Bronchial epithelial cell (primary cell): ENCODE measurements around the gene SCN2B. TPM values are rescaled to one million over a fixed set of nuclear protein-coding genes. Genes with fewer than 3 reads are reported as not detected.
"Not testable (repeated sequence)": the region's sequence is repeated elsewhere in the genome, so short reads cannot be mapped to it uniquely, and the experiment has no call there.

Experiments used
- DNase-seq: peaks from one replicate; pipeline ENCODE4 v3.0.0-alpha.2; 2010; ENCODE audit warnings: low read depth
- FAIRE-seq: peaks from 2 replicates; lab custom pipeline; 2011; peaks lifted over from hg19 to GRCh38; lab: Jason Lieb, UNC
- H3K27me3 ChIP-seq: 2 replicates; pipeline ENCODE4 v1.5.1; 2011; ENCODE audit warnings: low read length; ENCODE audit not compliant: control insufficient read depth, insufficient read depth
- H3K36me3 ChIP-seq: 2 replicates; pipeline ENCODE4 v1.5.1; 2011; ENCODE audit warnings: low read length; ENCODE audit not compliant: control insufficient read depth, insufficient read depth
- H3K4me3 ChIP-seq: 2 replicates; pipeline ENCODE4 v1.5.1; 2011; ENCODE audit warnings: mild to moderate bottlenecking, low read depth, low read length, control low read depth
- total RNA-seq: library from RNA; depleted of rRNA; stranded (reverse); fragments of >200 nt; gene quantifications from 2 replicates; pipeline ENCODE4 v1.2.1, GENCODE V29; 2014
- TF ChIP-seq, protein P1 (sequence below): IDR thresholded peaks from 2 replicates; pipeline ENCODE4 v1.5.1; 2011; ENCODE audit warnings: mild to moderate bottlenecking, moderate library complexity, low read length, control low read depth, inconsistent platforms; ENCODE audit not compliant: insufficient read depth, severe bottlenecking

The SCN2B gene
- total RNA-seq, 1 donor from 2014 or later, result under 0.01 TPM

- TF ChIP-seq, protein P1, sequence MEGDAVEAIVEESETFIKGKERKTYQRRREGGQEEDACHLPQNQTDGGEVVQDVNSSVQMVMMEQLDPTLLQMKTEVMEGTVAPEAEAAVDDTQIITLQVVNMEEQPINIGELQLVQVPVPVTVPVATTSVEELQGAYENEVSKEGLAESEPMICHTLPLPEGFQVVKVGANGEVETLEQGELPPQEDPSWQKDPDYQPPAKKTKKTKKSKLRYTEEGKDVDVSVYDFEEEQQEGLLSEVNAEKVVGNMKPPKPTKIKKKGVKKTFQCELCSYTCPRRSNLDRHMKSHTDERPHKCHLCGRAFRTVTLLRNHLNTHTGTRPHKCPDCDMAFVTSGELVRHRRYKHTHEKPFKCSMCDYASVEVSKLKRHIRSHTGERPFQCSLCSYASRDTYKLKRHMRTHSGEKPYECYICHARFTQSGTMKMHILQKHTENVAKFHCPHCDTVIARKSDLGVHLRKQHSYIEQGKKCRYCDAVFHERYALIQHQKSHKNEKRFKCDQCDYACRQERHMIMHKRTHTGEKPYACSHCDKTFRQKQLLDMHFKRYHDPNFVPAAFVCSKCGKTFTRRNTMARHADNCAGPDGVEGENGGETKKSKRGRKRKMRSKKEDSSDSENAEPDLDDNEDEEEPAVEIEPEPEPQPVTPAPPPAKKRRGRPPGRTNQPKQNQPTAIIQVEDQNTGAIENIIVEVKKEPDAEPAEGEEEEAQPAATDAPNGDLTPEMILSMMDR, result no peak
- no peak for DNase-seq
- Histone ChIP-seq H3K27me3 (peaks cover 3% of the 10 kb centered on the region), H3K4me3 (no peak overlapping the region), H3K36me3 (no peaks in the 10 kb centered on the region)
- no peak for FAIRE-seq
Measured at GRCh38 chr11:118186346-118187107, 10.1 kb upstream of the SCN2B start.

- DNase-seq (no peak), FAIRE-seq (no peak)
- Histone ChIP-seq H3K27me3 (peaks cover 3% of the 10 kb centered on the region), H3K36me3 (no peaks in the 10 kb centered on the region), H3K4me3 (no peak overlapping the region)
- TF ChIP-seq, protein P1, result no peak
Measured at GRCh38 chr11:118184784-118185579, 8.5 kb upstream of the SCN2B start.

GRCh38 chr11:118183691-118184090 is 7.3 kb upstream of the SCN2B start:
- DNase-seq, FAIRE-seq, H3K36me3 ChIP-seq, H3K27me3 ChIP-seq, H3K4me3 ChIP-seq: not testable (repeated sequence)

DNA sequence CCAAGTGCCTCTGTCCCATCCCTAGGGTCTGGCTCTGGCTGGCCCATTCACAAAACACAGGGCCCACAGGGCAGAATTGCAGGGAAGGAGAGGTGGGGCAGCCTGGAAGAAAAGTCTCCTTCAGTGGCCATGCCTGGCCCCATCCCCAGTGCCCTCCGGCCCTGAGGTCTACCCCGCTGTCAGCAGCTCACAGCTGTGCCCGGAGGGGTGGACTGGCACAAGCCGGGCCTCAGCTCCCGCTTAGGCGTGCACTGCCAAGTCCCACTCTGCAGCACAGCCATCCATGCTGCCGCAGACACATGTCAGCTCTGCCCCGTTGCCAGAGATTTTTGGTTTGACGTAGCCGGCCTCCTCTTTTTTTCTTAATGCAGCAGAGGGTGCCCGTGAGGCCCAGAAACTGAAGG is 3.9 kb upstream of the SCN2B start:
- TF ChIP-seq, protein P1, result no peak
- FAIRE-seq (no peak), DNase-seq (peak; percentile 58)
- H3K36me3 ChIP-seq, result no peaks in the 10 kb centered on the region
- H3K27me3 ChIP-seq, result no peaks in the 10 kb centered on the region
- H3K4me3 ChIP-seq, result no peak overlapping the region

GRCh38 chr11:118176778-118177134 is 317 bp upstream of the SCN2B start:
- Histone ChIP-seq H3K4me3 (no peak overlapping the region), H3K36me3 (no peaks in the 10 kb centered on the region), H3K27me3 (no peaks in the 10 kb centered on the region)
- FAIRE-seq, result no peak
- DNase-seq, result no peak
- TF ChIP-seq, protein P1, result no peak
